Measurements from ENCODE around the gene C4BPB. TPM values are rescaled to one million over a fixed set of nuclear protein-coding genes. Genes with fewer than 3 reads are reported as not detected.

C4BPB gene
- total RNA-seq, 2 experiments from 2014 or later: not detected

DNA sequence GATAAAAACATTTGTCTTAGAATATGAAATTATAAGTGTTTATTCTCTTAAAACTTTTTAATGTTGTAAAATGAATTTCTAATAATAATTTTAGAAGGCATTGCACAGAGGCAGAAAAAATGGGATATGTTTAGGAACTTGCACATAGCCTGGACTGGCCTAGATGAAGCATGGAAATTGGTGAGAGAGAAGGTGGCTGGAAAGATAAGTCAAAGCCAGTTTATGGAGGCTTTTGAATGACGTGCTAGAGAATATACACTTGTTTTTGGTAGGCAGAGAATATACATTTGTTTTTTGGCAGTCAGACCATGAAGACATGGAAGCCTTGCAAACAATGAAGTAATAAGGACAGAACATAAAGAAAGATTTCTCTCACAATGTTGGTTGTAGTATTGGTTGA, 13.1 kb downstream of the C4BPB start:
- CTCF ChIA-PET (ENCODE audit: unreplicated experiment): no interaction called here

DNA sequence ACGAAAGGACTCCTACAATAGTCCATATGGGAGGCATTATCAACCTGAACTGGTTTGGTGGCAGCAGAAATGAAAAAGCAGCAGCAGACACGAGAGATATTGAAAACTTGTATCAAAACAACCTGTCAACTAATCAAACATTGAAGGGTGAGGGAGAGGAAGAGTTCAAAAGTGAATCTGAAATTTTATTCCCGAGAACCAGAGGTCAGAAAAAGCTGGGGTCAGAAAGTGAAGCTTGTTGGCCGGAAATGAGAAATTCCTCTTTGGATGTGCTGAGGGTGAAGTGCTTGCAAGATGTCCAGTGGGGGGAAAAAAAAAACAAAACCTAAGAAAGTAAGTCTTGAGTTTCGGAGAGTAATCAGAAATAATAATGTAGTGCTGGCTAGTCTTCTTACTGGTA, 13.5 kb downstream of the C4BPB start:
- no peaks in the 10 kb centered on the region for H3K9me3 ChIP-seq (ENCODE audit: low read length)
- H3K79me2 ChIP-seq (ENCODE audit: insufficient read depth, low read depth, low read length): no peaks in the 10 kb centered on the region
- H3K36me3 ChIP-seq (ENCODE audit: insufficient read depth, low read length): no peaks in the 10 kb centered on the region
- H3K4me3 ChIP-seq (ENCODE audit: low read depth, low read length, poor library complexity, severe bottlenecking): no peak overlapping the region
- no peaks in the 10 kb centered on the region for H3K4me1 ChIP-seq (ENCODE audit: insufficient read depth, low read length, poor library complexity, severe bottlenecking)
- H3K9me2 ChIP-seq (ENCODE audit: insufficient read depth, low read length): no peaks in the 10 kb centered on the region
- DNase-seq (ENCODE audit: low spot score): no peak
- ChIA-PET POLR2A (interaction anchor here (0.7 kb wide), 1 partner anchor 55 kb away, joined by 3 read pairs; no protein-coding TSS in a partner anchor), CTCF (ENCODE audit: unreplicated experiment) (no interaction called here)
- H4K20me1 ChIP-seq (ENCODE audit: insufficient read depth, low read length): no peaks in the 10 kb centered on the region
- TF ChIP-seq, protein P1, sequence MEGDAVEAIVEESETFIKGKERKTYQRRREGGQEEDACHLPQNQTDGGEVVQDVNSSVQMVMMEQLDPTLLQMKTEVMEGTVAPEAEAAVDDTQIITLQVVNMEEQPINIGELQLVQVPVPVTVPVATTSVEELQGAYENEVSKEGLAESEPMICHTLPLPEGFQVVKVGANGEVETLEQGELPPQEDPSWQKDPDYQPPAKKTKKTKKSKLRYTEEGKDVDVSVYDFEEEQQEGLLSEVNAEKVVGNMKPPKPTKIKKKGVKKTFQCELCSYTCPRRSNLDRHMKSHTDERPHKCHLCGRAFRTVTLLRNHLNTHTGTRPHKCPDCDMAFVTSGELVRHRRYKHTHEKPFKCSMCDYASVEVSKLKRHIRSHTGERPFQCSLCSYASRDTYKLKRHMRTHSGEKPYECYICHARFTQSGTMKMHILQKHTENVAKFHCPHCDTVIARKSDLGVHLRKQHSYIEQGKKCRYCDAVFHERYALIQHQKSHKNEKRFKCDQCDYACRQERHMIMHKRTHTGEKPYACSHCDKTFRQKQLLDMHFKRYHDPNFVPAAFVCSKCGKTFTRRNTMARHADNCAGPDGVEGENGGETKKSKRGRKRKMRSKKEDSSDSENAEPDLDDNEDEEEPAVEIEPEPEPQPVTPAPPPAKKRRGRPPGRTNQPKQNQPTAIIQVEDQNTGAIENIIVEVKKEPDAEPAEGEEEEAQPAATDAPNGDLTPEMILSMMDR (conservative IDR thresholded peaks at IDR 0.05; ENCODE audit: low read length): no peak
- no peak for TF ChIP-seq EZH2phosphoT487 (IDR thresholded peaks at IDR 0.05; ENCODE audit: borderline replicate concordance, low read depth, low read length)
- no TSS peak for BruUV-seq (replicated peaks)
- no peak overlapping the region for H2AFZ ChIP-seq (ENCODE audit: low read length)
- no peak overlapping the region for H3K4me2 ChIP-seq (ENCODE audit: low read length)
- intact Hi-C loops (cut with micrococcal nuclease; ENCODE audit: unreplicated experiment): no loop called here
- H3K27ac ChIP-seq (ENCODE audit: low read depth, low read length, poor library complexity, severe bottlenecking): no peak overlapping the region

More for the DNA sequence above, 13.1 kb downstream of the C4BPB start:
- Histone ChIP-seq H3K79me2 (ENCODE audit: insufficient read depth, low read depth, low read length) (no peaks in the 10 kb centered on the region), H3K9me3 (ENCODE audit: low read length) (no peaks in the 10 kb centered on the region), H2AFZ (ENCODE audit: low read length) (no peak overlapping the region), H3K4me2 (ENCODE audit: low read length) (no peak overlapping the region), H3K27ac (ENCODE audit: low read depth, low read length, poor library complexity, severe bottlenecking) (no peak overlapping the region), H4K20me1 (ENCODE audit: insufficient read depth, low read length) (no peaks in the 10 kb centered on the region), H3K4me1 (ENCODE audit: insufficient read depth, low read length, poor library complexity, severe bottlenecking) (no peaks in the 10 kb centered on the region), H3K9me2 (ENCODE audit: insufficient read depth, low read length) (no peaks in the 10 kb centered on the region), H3K4me3 (ENCODE audit: low read depth, low read length, poor library complexity, severe bottlenecking) (no peak overlapping the region), H3K36me3 (ENCODE audit: insufficient read depth, low read length) (no peaks in the 10 kb centered on the region)
- DNase-seq (ENCODE audit: low spot score): no peak
- TF ChIP-seq, protein P1 (conservative IDR thresholded peaks at IDR 0.05; ENCODE audit: low read length): no peak
- TF ChIP-seq EZH2phosphoT487 (IDR thresholded peaks at IDR 0.05; ENCODE audit: borderline replicate concordance, low read depth, low read length): no peak
- BruUV-seq (replicated peaks): no TSS peak
- POLR2A ChIA-PET: interaction anchor here (0.7 kb wide), 1 partner anchor 55 kb away, joined by 3 read pairs; no protein-coding TSS in a partner anchor
- intact Hi-C loops (cut with micrococcal nuclease; ENCODE audit: unreplicated experiment): no loop called here

DNA sequence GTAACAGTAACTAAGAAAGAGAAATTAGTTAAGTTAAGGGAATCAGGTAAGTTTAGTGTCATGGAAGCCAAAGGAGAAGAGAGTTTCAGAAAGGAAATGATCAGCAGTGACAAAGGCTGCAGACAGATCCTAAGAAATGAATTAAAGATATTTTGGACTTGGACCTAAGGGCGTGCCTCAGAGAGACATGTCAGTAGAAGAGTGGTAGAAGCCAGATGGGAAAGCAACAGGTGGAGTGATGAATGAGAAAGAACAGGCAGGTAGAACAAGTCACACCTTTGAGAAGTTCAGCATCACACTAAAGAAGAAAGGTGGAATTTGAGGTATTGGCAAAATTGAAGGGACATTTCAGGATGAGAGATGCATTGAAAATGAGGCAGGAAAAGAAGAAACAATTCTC, 14.0 kb downstream of the C4BPB start:
- Histone ChIP-seq H4K20me1 (ENCODE audit: insufficient read depth, low read length) (no peaks in the 10 kb centered on the region), H3K36me3 (ENCODE audit: insufficient read depth, low read length) (no peaks in the 10 kb centered on the region), H3K4me2 (ENCODE audit: low read length) (no peak overlapping the region), H3K79me2 (ENCODE audit: insufficient read depth, low read depth, low read length) (no peaks in the 10 kb centered on the region), H2AFZ (ENCODE audit: low read length) (no peak overlapping the region), H3K27ac (ENCODE audit: low read depth, low read length, poor library complexity, severe bottlenecking) (no peak overlapping the region), H3K4me1 (ENCODE audit: insufficient read depth, low read length, poor library complexity, severe bottlenecking) (no peaks in the 10 kb centered on the region), H3K4me3 (ENCODE audit: low read depth, low read length, poor library complexity, severe bottlenecking) (no peak overlapping the region), H3K9me2 (ENCODE audit: insufficient read depth, low read length) (no peaks in the 10 kb centered on the region), H3K9me3 (ENCODE audit: low read length) (no peaks in the 10 kb centered on the region)
- ChIA-PET POLR2A (no interaction called here), CTCF (ENCODE audit: unreplicated experiment) (no interaction called here)
- no TSS peak for BruUV-seq (replicated peaks)
- no peak for DNase-seq (ENCODE audit: low spot score)
- TF ChIP-seq EZH2phosphoT487 (IDR thresholded peaks at IDR 0.05; ENCODE audit: borderline replicate concordance, low read depth, low read length): no peak
- TF ChIP-seq, protein P1 (conservative IDR thresholded peaks at IDR 0.05; ENCODE audit: low read length): no peak
- intact Hi-C loops (cut with micrococcal nuclease; ENCODE audit: unreplicated experiment): no loop called here

Data from OCI-LY7 (cell line).